Cardiac septum (tissue), 1 donor: ENCODE results near the gene ISL2. TPM values are rescaled to one million over a fixed set of nuclear protein-coding genes. Genes with fewer than 3 reads are reported as not detected.

ENCODE experiments used
- DNase-seq: peaks from one replicate; pipeline ENCODE4 v3.0.0-alpha.2; 2020; ENCODE audit warnings: low spot score
- intact Hi-C: fragments of 100-400 bp; cut with DNase I; formaldehyde crosslinking; loops from one replicate; pipeline ENCODE4 v1.14.0; 2022
- total RNA-seq: library from RNA; stranded (reverse); fragmentation: NEBNext Ultra II Directional; extraction: Animal tissue kit (Norgen Biotek cat#: 25700); gene quantifications from one replicate; pipeline ENCODE4 v1.2.1, GENCODE V29; 2021
- donor health status: DM: no; HTN: no; CAD: no.

ISL2 gene
- total RNA-seq, 1 donor from 2014 or later, result not detected

DNA sequence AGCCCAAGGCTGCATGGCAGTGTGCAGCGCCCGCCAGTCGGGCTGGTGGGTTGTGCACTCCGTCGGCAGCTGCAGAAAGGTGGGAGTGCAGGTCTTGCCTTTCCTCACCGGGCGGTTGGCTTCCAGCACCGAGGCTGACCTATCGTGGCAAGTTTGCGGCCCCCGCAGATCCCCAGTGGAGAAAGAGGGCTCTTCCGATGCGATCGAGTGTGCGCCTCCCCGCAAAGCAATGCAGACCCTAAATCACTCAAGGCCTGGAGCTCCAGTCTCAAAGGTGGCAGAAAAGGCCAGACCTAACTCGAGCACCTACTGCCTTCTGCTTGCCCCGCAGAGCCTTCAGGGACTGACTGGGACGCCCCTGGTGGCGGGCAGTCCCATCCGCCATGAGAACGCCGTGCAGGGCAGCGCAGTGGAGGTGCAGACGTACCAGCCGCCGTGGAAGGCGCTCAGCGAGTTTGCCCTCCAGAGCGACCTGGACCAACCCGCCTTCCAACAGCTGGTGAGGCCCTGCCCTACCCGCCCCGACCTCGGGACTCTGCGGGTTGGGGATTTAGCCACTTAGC is 4.3 kb downstream of the ISL2 start:
- intact Hi-C loops, result no loop called here
- no peak for DNase-seq

DNA sequence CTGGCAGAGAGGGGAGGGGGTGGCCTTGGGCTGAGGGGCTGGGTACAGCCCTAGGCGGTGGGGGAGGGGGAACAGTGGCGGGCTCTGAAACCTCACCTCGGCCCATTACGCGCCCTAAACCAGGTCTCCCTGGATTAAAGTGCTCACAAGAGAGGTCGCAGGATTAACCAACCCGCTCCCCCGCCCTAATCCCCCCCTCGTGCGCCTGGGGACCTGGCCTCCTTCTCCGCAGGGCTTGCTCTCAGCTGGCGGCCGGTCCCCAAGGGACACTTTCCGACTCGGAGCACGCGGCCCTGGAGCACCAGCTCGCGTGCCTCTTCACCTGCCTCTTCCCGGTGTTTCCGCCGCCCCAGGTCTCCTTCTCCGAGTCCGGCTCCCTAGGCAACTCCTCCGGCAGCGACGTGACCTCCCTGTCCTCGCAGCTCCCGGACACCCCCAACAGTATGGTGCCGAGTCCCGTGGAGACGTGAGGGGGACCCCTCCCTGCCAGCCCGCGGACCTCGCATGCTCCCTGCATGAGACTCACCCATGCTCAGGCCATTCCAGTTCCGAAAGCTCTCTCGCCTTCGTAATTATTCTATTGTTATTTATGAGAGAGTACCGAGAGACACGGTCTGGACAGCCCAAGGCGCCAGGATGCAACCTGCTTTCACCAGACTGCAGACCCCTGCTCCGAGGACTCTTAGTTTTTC is 4.9 kb downstream of the ISL2 start:
- DNase-seq, result no peak
- intact Hi-C loops, result no loop called here

DNA sequence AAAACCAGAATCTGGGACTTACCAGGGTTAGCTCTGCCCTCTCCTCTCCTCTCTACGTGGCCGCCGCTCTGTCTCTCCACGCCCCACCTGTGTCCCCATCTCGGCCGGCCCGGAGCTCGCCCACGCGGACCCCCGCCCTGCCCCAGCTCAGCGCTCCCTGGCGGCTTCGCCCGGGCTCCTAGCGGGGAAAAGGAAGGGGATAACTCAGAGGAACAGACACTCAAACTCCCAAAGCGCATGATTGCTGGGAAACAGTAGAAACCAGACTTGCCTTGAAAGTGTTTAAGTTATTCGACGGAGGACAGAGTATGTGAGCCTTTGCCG is 5.4 kb downstream of the ISL2 start:
- intact Hi-C loops, result no loop called here
- no peak for DNase-seq

DNA sequence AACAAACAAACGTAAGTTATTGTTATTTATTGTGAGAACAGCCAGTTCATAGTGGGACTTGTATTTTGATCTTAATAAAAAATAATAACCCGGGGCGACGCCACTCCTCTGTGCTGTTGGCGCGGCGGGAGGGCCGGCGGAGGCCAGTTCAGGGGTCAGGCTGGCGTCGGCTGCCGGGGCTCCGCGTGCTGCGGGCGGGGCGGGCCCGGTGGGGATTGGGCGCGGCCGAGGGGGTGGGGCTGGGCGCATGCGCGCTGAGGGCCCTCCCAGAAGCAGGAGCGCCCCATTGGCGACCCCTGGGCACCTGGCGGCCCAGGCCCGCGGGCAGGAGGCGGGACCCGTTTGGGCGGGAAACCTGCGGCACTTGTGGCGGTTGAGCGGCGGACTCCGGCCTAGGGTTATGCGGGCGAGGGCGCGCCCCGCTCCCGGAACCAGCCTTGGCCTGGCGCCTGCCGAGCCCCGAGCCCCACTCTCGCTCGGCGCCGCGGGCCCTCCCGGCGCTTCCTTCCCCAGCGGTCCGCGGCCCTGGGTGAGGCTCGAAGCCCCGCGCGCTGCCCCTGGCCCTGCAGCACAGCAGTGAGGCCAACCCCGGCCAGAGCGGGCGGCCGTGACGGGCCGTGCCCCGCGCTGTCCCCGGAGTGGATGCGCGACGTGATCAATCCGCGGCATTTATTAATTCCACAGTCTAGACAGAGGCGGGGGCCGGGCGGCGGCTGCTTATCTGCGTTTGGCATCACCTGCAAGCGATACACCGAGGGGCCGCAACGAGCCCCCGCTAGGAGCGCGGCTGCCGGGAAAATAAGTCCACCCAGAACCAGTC is 6.0 kb downstream of the ISL2 start:
- intact Hi-C loops, result no loop called here

DNA sequence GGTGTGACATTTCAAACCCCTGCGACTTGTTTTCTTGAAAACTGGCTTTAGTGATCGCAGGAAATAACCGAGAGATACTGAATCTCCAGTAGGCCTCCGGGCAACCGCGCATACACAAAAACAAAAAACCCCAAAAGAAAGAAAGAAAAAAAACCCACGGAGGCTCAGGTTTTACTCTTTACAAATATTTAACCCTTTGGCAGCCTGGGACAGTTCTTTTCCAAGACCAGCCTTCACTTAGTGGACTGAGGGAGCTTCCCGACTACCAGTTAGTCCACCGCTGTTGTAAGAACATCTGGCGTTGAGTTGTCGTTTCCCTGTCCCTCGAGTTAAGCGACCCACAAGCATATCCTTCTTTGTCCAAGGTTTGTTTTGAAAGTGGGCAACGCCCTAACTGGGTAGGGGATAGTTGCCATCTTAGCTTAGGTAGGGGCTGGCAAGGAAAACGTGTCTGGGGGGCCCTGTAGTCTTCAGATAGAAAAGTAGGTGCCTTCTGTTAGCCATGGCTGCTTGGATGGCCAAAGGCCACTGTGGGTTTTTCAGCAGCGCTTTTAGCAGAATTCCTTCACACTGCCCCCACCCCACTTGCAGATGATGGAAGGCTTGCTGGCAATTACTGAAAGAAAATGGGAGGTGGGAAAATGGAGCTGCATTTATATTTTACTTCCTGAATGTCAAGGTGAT is 6.9 kb downstream of the ISL2 start:
- DNase-seq, result no peak
- intact Hi-C loops, result no loop called here

More for the DNA sequence above, 6.0 kb downstream of the ISL2 start:
- DNase-seq, result no peak

DNA sequence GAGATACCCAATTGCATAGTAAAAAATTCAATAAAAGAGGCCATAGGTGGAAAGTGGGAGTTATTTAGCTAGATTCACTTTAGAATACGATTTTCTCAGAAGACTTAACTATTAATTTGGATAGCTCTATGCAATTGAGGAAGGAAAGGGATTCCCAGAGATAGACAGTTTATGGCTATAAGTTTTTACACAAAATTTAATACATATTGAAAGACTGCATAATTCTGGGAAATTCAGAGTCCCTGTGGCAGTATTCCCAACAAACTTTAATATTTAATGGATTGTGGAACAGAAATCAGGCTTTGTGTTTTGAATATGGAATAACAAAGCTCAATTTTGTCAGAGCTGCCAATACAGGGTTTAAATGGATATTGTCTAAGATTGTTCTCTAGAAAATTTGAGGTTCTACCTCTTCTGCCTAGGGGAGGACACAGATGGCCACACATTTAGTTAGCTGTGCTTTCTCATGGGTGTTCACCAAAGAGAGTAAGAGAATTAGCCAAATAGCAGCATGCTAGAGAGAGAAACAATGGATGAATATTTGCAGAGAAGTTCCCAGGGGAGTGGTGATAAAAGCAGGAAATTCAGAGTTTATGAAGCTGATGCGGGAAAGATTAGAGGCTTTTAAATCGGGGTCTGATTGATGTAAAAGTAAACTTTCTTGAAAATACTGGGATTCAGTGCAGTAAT is 8.5 kb downstream of the ISL2 start:
- intact Hi-C loops, result no loop called here
- no peak for DNase-seq

DNA sequence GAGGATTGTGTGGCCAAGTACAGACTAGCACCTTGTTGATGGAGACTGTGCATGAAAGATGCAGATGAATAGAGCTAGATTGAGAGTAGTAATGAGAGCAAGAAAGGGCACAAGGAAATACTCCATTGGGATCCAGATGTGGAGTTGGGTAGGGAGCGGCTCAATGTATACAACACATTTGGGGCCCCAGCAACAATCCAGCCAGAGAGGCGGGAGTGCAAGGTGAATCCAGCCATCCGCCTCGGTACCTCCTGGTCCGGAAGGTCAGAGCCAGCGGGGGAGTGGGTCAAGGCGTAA is 9.0 kb downstream of the ISL2 start:
- no peak for DNase-seq
- intact Hi-C loops, result no loop called here

DNA sequence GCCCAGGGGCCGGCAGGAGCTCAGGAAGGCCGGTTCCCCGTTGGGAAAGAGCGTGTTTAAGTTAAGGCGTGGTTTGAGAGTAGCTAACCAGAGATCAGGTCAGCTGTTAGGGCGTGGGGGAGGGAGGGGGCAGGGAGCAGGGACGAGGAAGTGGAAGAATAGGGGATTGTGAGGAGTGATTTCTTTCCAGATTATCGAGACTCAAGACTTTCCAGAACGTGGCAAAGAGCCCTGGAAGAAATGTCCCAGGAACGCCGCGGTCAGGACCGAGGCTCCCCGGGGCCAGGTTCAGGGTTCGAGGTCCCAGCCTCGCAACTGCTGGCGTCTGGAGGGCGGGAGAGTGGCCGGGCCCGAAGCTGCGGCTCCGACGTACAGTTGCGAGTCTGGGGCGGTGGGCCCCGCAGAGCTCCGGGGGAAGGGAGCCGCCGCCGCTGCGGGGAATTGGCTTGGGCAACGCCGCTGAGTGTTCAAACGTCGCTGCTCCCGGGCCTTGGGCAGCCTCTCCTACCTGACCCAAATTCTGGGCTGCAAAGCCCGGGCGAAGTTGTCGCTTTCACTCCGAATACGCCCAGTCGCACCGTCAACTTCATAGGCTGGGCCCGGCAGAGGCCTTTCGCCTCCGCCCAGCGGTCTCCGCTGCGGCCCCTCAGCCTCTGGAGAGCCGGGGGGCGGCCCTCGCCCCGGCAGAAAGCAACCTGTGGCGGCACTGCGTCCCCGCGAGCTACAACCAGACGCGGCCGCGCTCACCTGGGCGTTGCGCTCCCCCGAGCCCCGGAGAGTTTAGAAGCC is 9.5 kb downstream of the ISL2 start:
- DNase-seq, result no peak
- intact Hi-C loops, result no loop called here

DNA sequence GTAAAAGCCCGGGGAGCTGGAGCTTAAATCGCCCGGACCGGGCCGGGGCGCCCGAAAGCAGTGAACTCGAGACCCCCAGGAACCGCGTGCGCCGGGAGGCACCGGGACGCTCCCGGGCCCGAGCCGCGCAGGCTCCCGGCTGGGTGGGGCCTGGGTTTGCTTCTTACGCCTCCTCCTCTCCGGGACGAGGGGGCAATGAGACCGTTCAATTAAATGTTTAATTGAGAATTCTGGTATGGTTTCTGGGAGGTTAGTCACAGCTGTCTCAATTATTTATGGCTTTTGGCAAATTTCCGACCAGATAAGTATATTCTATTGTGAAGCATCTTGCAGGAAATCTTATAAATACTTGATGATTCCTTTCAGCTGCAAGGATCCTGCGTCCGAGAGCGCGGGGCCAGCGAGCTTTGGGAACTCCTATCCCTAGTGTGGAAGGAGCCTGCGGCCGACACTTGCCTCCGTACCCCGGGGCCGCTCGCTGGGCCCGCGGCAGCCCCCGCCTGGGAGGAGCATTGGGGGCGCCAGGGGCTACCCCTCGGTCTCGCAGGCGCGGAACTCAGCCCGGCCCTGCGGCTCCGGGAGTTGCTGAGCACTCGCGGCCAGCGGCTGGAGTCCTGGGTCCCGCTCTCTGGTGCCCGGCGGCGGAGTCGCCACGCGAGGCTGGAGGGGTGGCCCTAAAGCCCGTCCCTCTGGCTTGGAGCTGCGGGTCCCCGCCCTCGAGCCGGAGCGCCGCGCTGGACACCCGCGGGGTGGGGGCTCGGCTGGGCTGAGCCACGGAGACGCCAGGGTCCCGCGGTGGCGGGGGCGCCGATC is 10.3 kb downstream of the ISL2 start:
- DNase-seq, result no peak
- intact Hi-C loops, result no loop called here

DNA sequence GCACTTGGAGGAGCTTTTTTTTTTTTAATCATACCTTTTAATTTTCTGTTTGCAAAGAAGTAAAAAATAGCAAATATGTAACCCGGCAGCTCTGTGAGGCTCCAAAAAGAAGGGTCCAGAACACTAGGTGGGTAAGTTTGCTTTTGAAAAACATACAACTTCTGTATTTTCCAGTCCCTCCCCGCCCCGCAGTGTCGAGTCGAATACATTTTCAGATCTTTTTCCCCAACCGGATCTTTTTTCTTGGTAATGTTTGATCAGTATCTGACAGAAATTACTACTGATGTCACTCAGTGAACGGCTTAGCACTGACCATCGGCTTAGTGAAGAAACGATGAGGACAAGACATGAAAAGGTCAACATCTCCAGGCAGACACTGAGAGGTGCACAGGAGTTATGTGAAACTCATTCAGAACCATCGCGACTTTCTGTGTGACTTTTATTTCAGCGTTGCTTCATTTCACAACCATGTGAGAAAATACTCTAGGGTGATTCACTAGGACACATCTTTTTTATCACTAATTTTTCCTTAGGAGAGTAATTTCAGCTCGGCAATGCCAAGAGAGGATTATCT is 11.0 kb downstream of the ISL2 start:
- no peak for DNase-seq
- intact Hi-C loops, result no loop called here

DNA sequence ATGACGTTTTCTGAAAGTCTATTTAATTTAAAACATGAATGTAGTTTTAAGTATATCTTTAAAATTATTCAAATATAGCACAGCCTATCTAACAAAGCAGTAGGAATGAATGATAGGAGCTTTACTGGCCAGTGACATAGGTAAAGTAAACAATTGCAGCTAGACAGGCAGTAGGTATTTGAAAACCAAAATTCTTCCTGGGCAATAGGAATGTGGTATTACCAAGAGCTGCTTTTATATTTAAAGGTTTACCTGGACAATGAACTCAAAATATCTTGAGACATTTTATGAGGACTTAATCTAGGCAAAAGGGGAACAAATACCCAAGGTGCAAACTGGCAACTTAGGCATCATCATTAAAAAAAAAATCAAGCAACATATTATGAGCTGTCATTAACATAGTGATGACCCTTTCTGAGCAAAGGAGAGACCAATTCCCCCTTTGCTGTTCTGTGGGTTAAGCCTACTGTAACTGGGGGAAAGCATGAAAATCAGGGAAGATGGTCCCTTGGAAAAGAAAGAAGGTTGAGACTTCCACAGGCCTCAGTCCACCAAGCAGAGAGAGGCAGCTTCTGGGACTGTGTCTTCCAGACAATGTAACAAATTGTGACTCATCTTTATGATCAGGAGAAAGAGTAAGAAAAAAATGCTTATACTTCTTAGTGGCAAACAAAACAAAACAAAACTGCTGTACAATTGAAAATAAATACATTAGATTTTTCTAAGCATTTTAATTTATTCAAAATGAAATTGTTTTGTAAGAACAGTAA is 12.9 kb downstream of the ISL2 start:
- no peak for DNase-seq

DNA sequence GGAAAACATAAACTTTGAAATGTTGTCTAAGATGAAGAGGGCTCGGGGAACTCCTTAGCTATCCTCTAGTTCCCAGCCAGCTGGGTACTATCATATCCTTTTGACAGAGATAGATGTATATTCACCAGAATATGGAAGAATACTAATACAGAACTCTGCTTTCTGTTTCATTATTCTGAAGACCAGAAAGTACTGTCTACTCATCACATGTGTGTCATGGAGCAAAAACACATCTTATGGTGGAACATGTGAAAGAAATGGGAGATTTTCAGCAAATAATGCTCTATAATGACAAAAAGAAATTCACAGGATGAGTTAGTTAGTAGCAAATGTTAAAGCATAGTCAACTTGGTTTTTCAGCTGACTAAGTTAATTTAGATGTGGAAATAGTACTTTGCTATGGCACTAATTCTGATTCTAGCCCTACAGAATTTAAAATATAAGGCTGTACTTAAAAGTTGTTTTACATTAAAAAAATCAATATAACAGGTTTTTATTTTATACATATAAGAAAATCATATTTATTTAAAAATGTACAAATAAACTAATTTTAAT is 16.5 kb downstream of the ISL2 start:
- intact Hi-C loops, result no loop called here
- no peak for DNase-seq

More for the DNA sequence above, 12.9 kb downstream of the ISL2 start:
- intact Hi-C loops, result no loop called here

DNA sequence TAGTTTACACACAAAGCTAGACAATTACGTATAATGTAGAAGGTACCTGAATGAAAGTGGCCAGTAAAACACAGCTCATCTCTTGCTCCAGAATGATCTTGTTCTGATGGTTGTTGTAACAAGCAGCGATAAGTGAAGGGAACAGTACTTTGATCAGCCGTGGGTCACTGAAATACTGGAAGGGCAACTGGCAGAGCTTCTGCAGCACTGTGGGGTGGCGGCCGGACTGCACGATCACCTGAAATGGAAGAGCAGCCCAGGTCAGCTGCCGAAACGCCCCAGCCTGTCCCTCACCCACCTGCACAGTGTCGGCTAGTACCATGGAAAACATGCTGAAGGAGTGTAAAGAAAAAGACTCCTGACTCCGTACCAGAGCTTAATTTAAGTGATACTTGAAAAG is 17.3 kb downstream of the ISL2 start:
- DNase-seq, result no peak
- intact Hi-C loops, result no loop called here

DNA sequence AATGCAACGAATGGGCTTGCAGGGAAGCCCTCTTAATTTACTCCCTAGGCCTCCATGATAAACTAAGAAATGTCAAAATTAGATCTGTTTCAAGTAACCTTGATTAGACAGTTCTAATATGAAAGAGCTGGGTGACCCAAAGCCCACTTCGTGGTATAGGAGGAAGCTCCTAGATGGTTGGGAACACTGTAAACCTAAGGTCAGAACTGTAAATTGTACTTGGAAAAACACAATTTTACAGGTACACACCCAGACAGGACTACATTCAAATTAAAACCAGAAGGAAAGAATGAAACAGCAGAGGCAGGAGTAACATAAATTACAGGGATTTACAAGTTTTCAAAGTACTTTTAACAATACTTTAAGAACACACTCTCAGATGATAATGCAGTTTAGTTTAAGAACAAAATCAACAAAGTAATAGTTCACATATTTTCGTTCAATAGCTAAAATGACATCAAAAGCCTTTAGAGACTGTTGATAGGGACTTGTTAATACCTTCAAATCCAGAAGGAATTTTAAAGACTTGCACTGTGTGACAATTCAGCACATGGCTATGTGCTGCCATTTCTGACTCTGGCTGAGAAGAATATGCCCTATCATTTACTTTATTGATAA is 18.4 kb downstream of the ISL2 start:
- DNase-seq, result no peak
- intact Hi-C loops, result no loop called here

DNA sequence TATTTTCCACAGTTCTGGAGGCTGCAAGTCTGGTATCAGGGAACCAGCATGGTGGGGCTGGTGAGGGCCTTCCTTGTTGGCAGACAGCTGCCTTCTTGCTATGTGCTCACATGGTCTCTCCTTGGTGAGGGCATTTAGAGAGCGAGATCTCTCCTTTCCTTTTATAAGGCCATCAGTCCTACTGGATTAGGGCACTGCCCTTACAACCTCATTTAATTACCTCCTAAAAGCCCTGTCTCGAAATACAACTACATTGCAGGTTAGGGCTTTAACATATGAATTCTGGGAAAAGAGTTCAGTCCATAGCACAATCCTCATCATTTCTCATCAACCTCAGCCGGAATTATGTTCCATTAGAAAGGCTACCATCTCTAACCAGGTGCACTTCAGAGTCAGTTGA is 21.9 kb downstream of the ISL2 start:
- no peak for DNase-seq
- intact Hi-C loops, result no loop called here

DNA sequence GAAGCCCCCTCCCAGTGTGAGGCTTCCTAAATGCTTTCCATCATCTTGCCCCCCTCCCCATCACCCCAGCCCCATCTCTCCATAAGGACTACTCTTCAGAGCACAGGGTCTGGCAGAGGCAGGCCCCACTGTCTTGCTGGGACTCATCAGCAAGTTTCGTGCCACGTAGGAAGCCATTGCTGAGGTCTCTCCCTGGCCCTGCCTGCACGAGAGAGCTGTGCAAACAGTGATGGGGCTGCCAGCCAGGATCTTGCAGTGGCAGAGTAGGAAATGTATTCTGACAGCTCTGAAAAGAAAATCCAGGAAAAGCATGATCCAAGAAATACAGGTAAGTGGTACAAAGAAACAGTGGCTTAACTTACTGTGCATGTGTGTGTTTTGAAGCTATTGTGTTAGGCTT is 22.6 kb downstream of the ISL2 start:
- no peak for DNase-seq
- intact Hi-C loops, result no loop called here

DNA sequence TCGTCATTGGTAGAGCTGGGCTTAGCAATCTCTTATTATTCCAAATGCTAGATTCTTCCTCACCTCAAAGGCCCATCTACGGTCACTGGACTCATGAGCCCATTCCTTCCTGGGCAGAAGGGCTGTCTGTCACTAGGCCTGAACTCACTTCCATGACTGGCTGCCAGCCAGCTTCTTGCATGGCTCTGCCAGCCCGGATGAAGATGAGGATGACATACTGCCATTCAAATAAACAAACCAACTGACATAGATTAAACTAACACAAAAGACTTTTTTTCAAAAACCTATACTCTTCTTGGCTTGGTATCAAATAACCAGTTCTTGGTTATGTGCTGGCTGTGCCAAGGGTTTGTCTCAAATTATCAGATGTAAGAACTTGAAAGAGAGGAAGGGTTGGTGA is 23.8 kb downstream of the ISL2 start:
- intact Hi-C loops, result no loop called here
- no peak for DNase-seq
